Endothelial cell of umbilical vein (primary cell): Measurements from ENCODE around the gene IL22RA1. TPM values are rescaled to one million over a fixed set of nuclear protein-coding genes. Genes with fewer than 3 reads are reported as not detected.

Experiments used
- BruUV-seq: library from RNA; stranded (reverse); fragments of 400-500 nt; replicated peaks from 2 replicates; lab custom pipeline; 2021; lab: Mats Ljungman, UMichigan
- CTCF ChIA-PET: fragments of 300-600, 350-600 bp; sonication (Branson Sonifier 250); formaldehyde crosslinking; loops from one replicate; lab custom pipeline; 2021; ENCODE audit warnings: antibody characterized with exemption, inconsistent platforms; lab: Charles Lee
- POLR2A ChIA-PET: fragments of 300-600, 350-600 bp; sonication (Branson Sonifier 250); formaldehyde crosslinking; loops from one replicate; lab custom pipeline; 2021; ENCODE audit warnings: antibody characterized with exemption, inconsistent platforms; lab: Charles Lee
- DNase-seq: peaks from one replicate; pipeline ENCODE4 v3.0.0-alpha.2; 2011; ENCODE audit warnings: low read depth, low spot score
- FAIRE-seq: peaks from 2 replicates; lab custom pipeline; 2011; peaks lifted over from hg19 to GRCh38; lab: Jason Lieb, UNC
- H2AFZ ChIP-seq: 2 replicates; pipeline ENCODE4 v1.6.0; 2012; ENCODE audit warnings: low read depth, low read length, control low read depth, inconsistent platforms
- H3K27ac ChIP-seq: 2 replicates; pipeline ENCODE4 v1.5.1; 2011; ENCODE audit warnings: low read depth, mild to moderate bottlenecking, control low read depth, low read length, moderate library complexity; ENCODE audit not compliant: insufficient read depth
- H3K27me3 ChIP-seq, 2 experiments: 2 replicates each; pipeline versions ENCODE4 v1.6.0 to v1.6.1; 2011; ENCODE audit warnings: low read length in 2 of 2, mixed read lengths in 1 of 2; ENCODE audit not compliant: control insufficient read depth in 2 of 2, insufficient read depth in 2 of 2
- H3K36me3 ChIP-seq, 2 experiments: 2 replicates in 1 of 2; 3 replicates in 1 of 2; pipeline ENCODE4 v1.5.1; 2011; ENCODE audit warnings: low read length in 2 of 2, mild to moderate bottlenecking in 1 of 2, moderate library complexity in 1 of 2; ENCODE audit not compliant: control insufficient read depth in 2 of 2, insufficient read depth in 2 of 2; ENCODE audit errors: extremely low read depth in 1 of 2
- H3K4me1 ChIP-seq: 3 replicates; pipeline ENCODE4 v1.5.1; 2011; ENCODE audit warnings: mild to moderate bottlenecking, low read length; ENCODE audit not compliant: control insufficient read depth, insufficient read depth; ENCODE audit errors: extremely low read depth
- H3K4me2 ChIP-seq: 2 replicates; pipeline ENCODE4 v1.6.1; 2011; ENCODE audit warnings: low read length, control low read depth, mixed read lengths; ENCODE audit not compliant: insufficient read depth
- H3K4me3 ChIP-seq, 3 experiments: fragments of 200-600 bp in 1 of 3; sonication (generic), shearing (Covaris generic) in 1 of 3; replicated peaks in 1 of 3; 2 replicates each; pipeline ENCODE4 v1.5.1; 2011 to 2016; ENCODE audit warnings: control low read depth in 3 of 3, low read length in 3 of 3, mild to moderate bottlenecking in 2 of 3, inconsistent platforms in 1 of 3, low read depth in 1 of 3, moderate library complexity in 1 of 3; ENCODE audit not compliant: insufficient read depth in 1 of 3
- H3K79me2 ChIP-seq: 2 replicates; pipeline ENCODE4 v1.6.0; 2012; ENCODE audit warnings: low read length, inconsistent platforms; ENCODE audit not compliant: control insufficient read depth, insufficient read depth
- H3K9ac ChIP-seq: replicated peaks from 2 replicates; pipeline ENCODE3; 2011; ENCODE audit warnings: low read length, control low read depth; ENCODE audit not compliant: insufficient read depth; ENCODE audit errors: extremely low read depth
- H3K9me1 ChIP-seq: replicated peaks from 3 replicates; pipeline ENCODE4 v1.6.0; 2011; ENCODE audit warnings: mild to moderate bottlenecking, low read length; ENCODE audit not compliant: control insufficient read depth, insufficient read depth; ENCODE audit errors: extremely low read depth
- H3K9me3 ChIP-seq: replicated peaks from 2 replicates; pipeline ENCODE4 v1.5.1; 2012; ENCODE audit warnings: low read length, inconsistent platforms; ENCODE audit not compliant: control insufficient read depth, insufficient read depth
- H4K20me1 ChIP-seq: replicated peaks from 2 replicates; pipeline ENCODE3; 2011; ENCODE audit warnings: mild to moderate bottlenecking, low read length; ENCODE audit not compliant: control insufficient read depth, insufficient read depth; ENCODE audit errors: extremely low read depth
- EZH2 ChIP-seq: IDR thresholded peaks from 2 replicates; pipeline ENCODE4 v1.6.1; 2012; ENCODE audit warnings: borderline replicate concordance, low read depth, mild to moderate bottlenecking, moderate library complexity, low read length, inconsistent platforms; ENCODE audit not compliant: severe bottlenecking
- FOS ChIP-seq: IDR thresholded peaks from 2 replicates; pipeline ENCODE4 v1.6.1; 2011; ENCODE audit warnings: mild to moderate bottlenecking, low read length, moderate library complexity, borderline replicate concordance; ENCODE audit not compliant: insufficient read depth
- GATA2 ChIP-seq: IDR thresholded peaks from 2 replicates; pipeline ENCODE4 v1.7.0; 2011; ENCODE audit warnings: low read depth, mild to moderate bottlenecking, moderate library complexity, mixed read lengths, low read length; ENCODE audit not compliant: insufficient read length, insufficient read depth
- JUN ChIP-seq: IDR thresholded peaks from 2 replicates; pipeline ENCODE4 v1.6.1; 2011; ENCODE audit warnings: borderline replicate concordance, low read depth; ENCODE audit not compliant: insufficient read length, insufficient read depth
- MYC ChIP-seq: IDR thresholded peaks from one replicate; pipeline ENCODE4 v1.6.1; 2011; ENCODE audit warnings: mild to moderate bottlenecking, low read depth, low read length
- POLR2A ChIP-seq: IDR thresholded peaks from 2 replicates; pipeline ENCODE4 v1.6.1; 2012; ENCODE audit warnings: low read depth, mild to moderate bottlenecking, control low read depth, low read length
- POLR2AphosphoS5 ChIP-seq: IDR thresholded peaks from 2 replicates; pipeline ENCODE4 v1.6.1; 2012; ENCODE audit warnings: low read depth, mild to moderate bottlenecking, control low read depth, low read length, moderate library complexity; ENCODE audit not compliant: insufficient read depth
- dilution Hi-C: fragments of 300-500 bp; cut with MboI; formaldehyde crosslinking; loops from one replicate; pipeline ENCODE4 v1.15.0; 2019; ENCODE audit warnings: low sequenced_read_pairs; ENCODE audit not compliant: extremely low pct_ligation_motif_present
- intact Hi-C: fragments of 100-400 bp; cut with micrococcal nuclease; formaldehyde crosslinking; loops from one replicate; pipeline ENCODE4 v1.10.0; 2022
- polyA plus RNA-seq, 4 experiments: library from polyadenylated mRNA; depleted of rRNA in 3 of 4; stranded (reverse) in 3 of 4; unstranded in 1 of 4; fragments of >200 nt; gene quantifications; 2 replicates each; pipeline versions ENCODE4 v1.2.1 to v1.2.3, GENCODE V29; 2011 to 2012; ENCODE audit warnings: missing spikeins in 1 of 4
- total RNA-seq: library from RNA; stranded (reverse); gene quantifications from 2 replicates; pipeline ENCODE4 v1.2.3, GENCODE V29; 2021
- TF ChIP-seq, protein P1 (sequence below), 2 donors: IDR thresholded peaks; 1 replicate in 1 of 2; 2 replicates in 1 of 2; pipeline ENCODE4 v1.5.1; 2011; ENCODE audit warnings: low read length in 2 of 2, mild to moderate bottlenecking in 2 of 2, moderate library complexity in 2 of 2, control low read depth in 1 of 2, inconsistent platforms in 1 of 2, low read depth in 1 of 2; ENCODE audit not compliant: insufficient read depth in 1 of 2; ENCODE audit errors: extremely low read depth in 1 of 2
- TF ChIP-seq, protein P2 (sequence below): IDR thresholded peaks from 2 replicates; pipeline ENCODE4 v1.6.1; 2011; ENCODE audit not compliant: insufficient read depth, insufficient read length

The IL22RA1 gene
- total and polyA plus RNA-seq, 2 donors (not counting 3 experiments of a cell fraction or from before 2014, with no cell fraction given): not detected

DNA sequence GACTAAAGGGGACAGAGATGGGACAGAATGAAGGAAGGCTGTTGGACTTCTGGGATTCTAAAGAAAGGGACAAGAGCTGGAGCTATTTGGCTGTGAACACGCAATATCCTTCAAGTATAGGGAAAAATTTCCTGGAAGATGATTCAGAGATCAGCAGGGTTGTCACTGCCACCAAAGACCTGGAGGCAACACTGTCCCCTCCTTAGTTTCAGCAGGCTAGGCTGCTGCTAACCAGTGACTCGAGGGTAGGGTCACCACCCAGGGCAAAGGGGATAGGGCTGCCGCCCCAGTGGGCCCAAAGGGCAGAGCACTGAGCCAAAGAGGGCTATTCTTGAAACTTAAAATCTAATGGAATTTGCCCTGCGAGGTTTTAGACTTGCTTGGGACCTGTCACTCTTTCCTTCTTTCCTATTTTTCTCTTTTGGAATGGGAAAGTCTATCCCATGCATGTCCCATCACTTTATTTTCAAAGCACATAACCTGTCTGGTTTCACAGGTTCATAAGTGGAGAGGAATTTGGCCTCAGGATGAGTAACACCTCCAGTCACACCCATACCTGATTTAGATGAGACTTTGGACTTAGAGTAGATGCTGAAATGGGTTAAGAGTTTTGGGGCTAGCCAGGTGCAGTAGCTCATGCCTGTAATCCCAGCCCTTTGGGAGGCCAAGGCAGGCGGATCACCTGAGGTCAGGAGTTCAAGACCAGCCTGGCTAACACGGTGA is 32.3 kb upstream of the IL22RA1 start:
- Histone ChIP-seq H3K9ac (no peak overlapping the region), H3K36me3 (no peaks in the 10 kb centered on the region), H3K9me3 (no peaks in the 10 kb centered on the region), H3K79me2 (no peaks in the 10 kb centered on the region), H3K4me3 (no peak overlapping the region), H3K4me1 (no peaks in the 10 kb centered on the region), H3K9me1 (no peaks in the 10 kb centered on the region), H3K27me3 (peaks cover 12 to 16% of the 10 kb centered on the region in 2 experiments), H4K20me1 (no peaks in the 10 kb centered on the region), H3K4me2 (no peak overlapping the region), H2AFZ (no peak overlapping the region), H3K27ac (no peak overlapping the region)
- TF ChIP-seq JUN (no peak), GATA2 (no peak), EZH2 (no peak), POLR2AphosphoS5 (no peak), FOS (no peak), MYC (no peak), POLR2A (no peak)
- TF ChIP-seq, protein P1, sequence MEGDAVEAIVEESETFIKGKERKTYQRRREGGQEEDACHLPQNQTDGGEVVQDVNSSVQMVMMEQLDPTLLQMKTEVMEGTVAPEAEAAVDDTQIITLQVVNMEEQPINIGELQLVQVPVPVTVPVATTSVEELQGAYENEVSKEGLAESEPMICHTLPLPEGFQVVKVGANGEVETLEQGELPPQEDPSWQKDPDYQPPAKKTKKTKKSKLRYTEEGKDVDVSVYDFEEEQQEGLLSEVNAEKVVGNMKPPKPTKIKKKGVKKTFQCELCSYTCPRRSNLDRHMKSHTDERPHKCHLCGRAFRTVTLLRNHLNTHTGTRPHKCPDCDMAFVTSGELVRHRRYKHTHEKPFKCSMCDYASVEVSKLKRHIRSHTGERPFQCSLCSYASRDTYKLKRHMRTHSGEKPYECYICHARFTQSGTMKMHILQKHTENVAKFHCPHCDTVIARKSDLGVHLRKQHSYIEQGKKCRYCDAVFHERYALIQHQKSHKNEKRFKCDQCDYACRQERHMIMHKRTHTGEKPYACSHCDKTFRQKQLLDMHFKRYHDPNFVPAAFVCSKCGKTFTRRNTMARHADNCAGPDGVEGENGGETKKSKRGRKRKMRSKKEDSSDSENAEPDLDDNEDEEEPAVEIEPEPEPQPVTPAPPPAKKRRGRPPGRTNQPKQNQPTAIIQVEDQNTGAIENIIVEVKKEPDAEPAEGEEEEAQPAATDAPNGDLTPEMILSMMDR (IDR thresholded peaks at IDR 0.05; ENCODE audit: extremely low read depth in 1 of 2, insufficient read depth in 1 of 2, low read depth in 1 of 2, low read length in 2 of 2): no peak
- TF ChIP-seq, protein P2, sequence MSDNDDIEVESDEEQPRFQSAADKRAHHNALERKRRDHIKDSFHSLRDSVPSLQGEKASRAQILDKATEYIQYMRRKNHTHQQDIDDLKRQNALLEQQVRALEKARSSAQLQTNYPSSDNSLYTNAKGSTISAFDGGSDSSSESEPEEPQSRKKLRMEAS: no peak
- ChIA-PET POLR2A (no interaction called here), CTCF (no interaction called here)
- DNase-seq: no peak
- no peak for FAIRE-seq
- no TSS peak for BruUV-seq
- intact Hi-C loops (no loop called here), dilution Hi-C loops (no loop called here)
